Vagina (tissue), 2 donors: ENCODE data around the gene KRTAP8-1. TPM values are rescaled to one million over a fixed set of nuclear protein-coding genes. Genes with fewer than 3 reads are reported as not detected.

Experiments
- DNase-seq, 2 donors: peaks; one replicate each; pipeline ENCODE4 v3.0.0-alpha.2; 2017; ENCODE audit errors: extremely low spot score in 2 of 2
- H3K27ac ChIP-seq: fragments of 200-600 bp; sonication (generic); one replicate; pipeline ENCODE4 v1.5.1; 2019
- H3K27me3 ChIP-seq: fragments of 200-600 bp; sonication (generic); one replicate; pipeline ENCODE4 v1.5.1; 2019
- H3K36me3 ChIP-seq, 2 donors: fragments of 200-600 bp; sonication (generic); one replicate each; pipeline ENCODE4 v1.5.1; 2017 to 2019
- H3K4me1 ChIP-seq: fragments of 200-600 bp; sonication (generic); one replicate; pipeline ENCODE4 v1.5.1; 2019
- H3K4me3 ChIP-seq, 2 donors: fragments of 200-600 bp; sonication (generic); 1 replicate in 1 of 2; 2 replicates in 1 of 2; pipeline ENCODE4 v1.5.1; 2016 to 2019
- H3K9me3 ChIP-seq: fragments of 200-600 bp; sonication (generic); one replicate; pipeline ENCODE4 v1.5.1; 2019
- CTCF ChIP-seq, 3 experiments: fragments of 450-650 bp in 2 of 3; fragments of 200-600 bp in 1 of 3; sonication (generic) in 1 of 3; IDR thresholded peaks; one replicate each; pipeline ENCODE4 v1.5.1; 2017 to 2019; ENCODE audit warnings: antibody characterized with exemption in 3 of 3, mild to moderate bottlenecking in 2 of 3, moderate library complexity in 2 of 3
- POLR2A ChIP-seq, 2 donors: fragments of 450-650 bp; IDR thresholded peaks; one replicate each; pipeline ENCODE4 v1.6.1; 2017; ENCODE audit warnings: antibody characterized with exemption in 2 of 2, mild to moderate bottlenecking in 2 of 2, moderate library complexity in 2 of 2
- POLR2AphosphoS5 ChIP-seq, 2 donors: sonication (generic); formaldehyde crosslinking; IDR thresholded peaks; one replicate each; pipeline ENCODE4 v1.9.0; 2017; ENCODE audit warnings: antibody characterized with exemption in 2 of 2, mild to moderate bottlenecking in 2 of 2, low read depth in 1 of 2; ENCODE audit not compliant: insufficient read depth in 1 of 2
- intact Hi-C: fragments of 100-400 bp; cut with DNase I; formaldehyde crosslinking; loops from one replicate; pipeline ENCODE4 v1.15.1; 2023
- small RNA-seq: library from RNA; depleted of rRNA; stranded (forward); fragments of <200 nt; gene quantifications from one replicate; pipeline ENCODE3, GENCODE V24; 2016
- total RNA-seq: library from RNA; depleted of rRNA; stranded (reverse); fragments of >200 nt; gene quantifications from one replicate; pipeline ENCODE4 v1.2.3, GENCODE V29; 2016

KRTAP8-1 gene
- total RNA-seq, 1 donor from 2014 or later = not detected

- Histone ChIP-seq H3K27me3 (no peaks in the 10 kb centered on the region), H3K4me3 (no peak overlapping the region), H3K36me3 (no peaks in the 10 kb centered on the region), H3K9me3 (no peaks in the 10 kb centered on the region), H3K27ac (no peak overlapping the region), H3K4me1 (no peaks in the 10 kb centered on the region)
- TF ChIP-seq POLR2AphosphoS5 (IDR thresholded peaks at IDR 0.05; ENCODE audit: insufficient read depth in 1 of 2, low read depth in 1 of 2) (no peak), CTCF (IDR thresholded peaks at IDR 0.05) (no peak), POLR2A (IDR thresholded peaks at IDR 0.05) (no peak)
- intact Hi-C loops = no loop called here
- no peak for DNase-seq
Measured at GRCh38 chr21:30793581-30794314, 19.3 kb downstream of the KRTAP8-1 start.

GRCh38 chr21:30779249-30779648 is 33.8 kb downstream of the KRTAP8-1 start:
- no peak overlapping the region for H3K4me3 ChIP-seq
- H3K9me3 ChIP-seq = no peaks in the 10 kb centered on the region
- no peaks in the 10 kb centered on the region for H3K27me3 ChIP-seq
- H3K36me3 ChIP-seq = no peaks in the 10 kb centered on the region
- intact Hi-C loops = no loop called here
- no peak for DNase-seq
- H3K27ac ChIP-seq = no peak overlapping the region
- no peaks in the 10 kb centered on the region for H3K4me1 ChIP-seq
- TF ChIP-seq POLR2A (IDR thresholded peaks at IDR 0.05) = no peak
- TF ChIP-seq POLR2AphosphoS5 (IDR thresholded peaks at IDR 0.05; ENCODE audit: insufficient read depth in 1 of 2, low read depth in 1 of 2) = no peak
- no peak for TF ChIP-seq CTCF (IDR thresholded peaks at IDR 0.05)

- Histone ChIP-seq H3K36me3 (no peaks in the 10 kb centered on the region), H3K4me3 (no peak overlapping the region), H3K9me3 (no peaks in the 10 kb centered on the region), H3K4me1 (no peaks in the 10 kb centered on the region), H3K27ac (no peak overlapping the region), H3K27me3 (no peaks in the 10 kb centered on the region)
- TF ChIP-seq POLR2A (IDR thresholded peaks at IDR 0.05) = no peak
- TF ChIP-seq CTCF (IDR thresholded peaks at IDR 0.05) = no peak
- TF ChIP-seq POLR2AphosphoS5 (IDR thresholded peaks at IDR 0.05; ENCODE audit: insufficient read depth in 1 of 2, low read depth in 1 of 2) = no peak
- DNase-seq = no peak
- intact Hi-C loops = no loop called here
Measured at GRCh38 chr21:30769724-30770431, 43.2 kb downstream of the KRTAP8-1 start.

Small RNA genes within 50 kb of the gene (small RNA-seq; reads per million reads assigned to genes)
- not detected for gene AP000244.1
- gene KRTAP8-2P = not detected
- gene KRTAP8-3P = not detected

Other genes starting within 250 kb of the KRTAP8-1 start
- not detected for gene KRTAP22-2, start 222.9 kb downstream of the KRTAP8-1 start, total RNA-seq
- gene KRTAP6-3, start 220.8 kb downstream of the KRTAP8-1 start, total RNA-seq = not detected
- not detected for gene KRTAP6-2, start 214.4 kb downstream of the KRTAP8-1 start, total RNA-seq
- gene KRTAP22-1, start 212.2 kb downstream of the KRTAP8-1 start, total RNA-seq = not detected
- gene KRTAP6-1, start 199.3 kb downstream of the KRTAP8-1 start, total RNA-seq = not detected
- gene KRTAP20-1, start 196.8 kb downstream of the KRTAP8-1 start, total RNA-seq = not detected
- not detected for gene KRTAP20-4, start 192.6 kb downstream of the KRTAP8-1 start, total RNA-seq
- not detected for gene KRTAP20-2, start 178.1 kb downstream of the KRTAP8-1 start, total RNA-seq
- not detected for gene KRTAP20-3, start 170.4 kb downstream of the KRTAP8-1 start, total RNA-seq
- not detected for gene KRTAP21-3, start 94.5 kb downstream of the KRTAP8-1 start, total RNA-seq
- not detected for gene KRTAP21-2, start 66.0 kb downstream of the KRTAP8-1 start, total RNA-seq
- not detected for gene KRTAP21-1, start 57.8 kb downstream of the KRTAP8-1 start, total RNA-seq
- gene KRTAP7-1, start 16.5 kb upstream of the KRTAP8-1 start, total RNA-seq = not detected
- gene KRTAP11-1, start 68.3 kb upstream of the KRTAP8-1 start, total RNA-seq = not detected
- not detected for gene KRTAP19-8, start 225.2 kb upstream of the KRTAP8-1 start, total RNA-seq